Activated CD4-positive, alpha-beta memory T cell treated with anti-CD3 and anti-CD28 coated beads, Interleukin-2, amount 10 ng/mL, durations not matched to agents 7 days and 5 days (primary cell): ENCODE data around the gene SMG1. TPM values are rescaled to one million over a fixed set of nuclear protein-coding genes. Genes with fewer than 3 reads are reported as not detected.
"Not testable (repeated sequence)": the region's sequence is repeated elsewhere in the genome, so short reads cannot be mapped to it uniquely, and the experiment has no call there.

Experiments
- CTCF ChIA-PET: fragments of 350-600 bp; sonication (Branson Sonifier 250); formaldehyde crosslinking; loops from one replicate; lab custom pipeline; 2021; ENCODE audit warnings: antibody characterized with exemption, inconsistent platforms; lab: Charles Lee
- POLR2A ChIA-PET: fragments of 350-600 bp; sonication (Branson Sonifier 250); formaldehyde crosslinking; loops from one replicate; lab custom pipeline; 2021; ENCODE audit warnings: antibody characterized with exemption; lab: Charles Lee
- DNase-seq: peaks from one replicate; pipeline ENCODE4 v3.0.0-alpha.2; 2020
- H3K27ac Mint-ChIP-seq: one replicate; pipeline ENCODE4 v1.8.0; 2021; ENCODE audit warnings: mild to moderate bottlenecking, mixed read lengths
- H3K27me3 Mint-ChIP-seq: one replicate; pipeline ENCODE4 v1.8.0; 2021; ENCODE audit warnings: mixed read lengths
- H3K36me3 Mint-ChIP-seq: one replicate; pipeline ENCODE4 v1.8.0; 2021; ENCODE audit warnings: low read depth, mixed read lengths
- H3K4me1 Mint-ChIP-seq: one replicate; pipeline ENCODE4 v1.8.0; 2021; ENCODE audit warnings: mixed read lengths
- H3K4me3 Mint-ChIP-seq: one replicate; pipeline ENCODE4 v1.8.0; 2021; ENCODE audit warnings: mild to moderate bottlenecking, mixed read lengths
- H3K9me3 Mint-ChIP-seq: one replicate; pipeline ENCODE4 v1.8.0; 2021; ENCODE audit warnings: mixed read lengths
- total RNA-seq, 2 experiments: library from RNA; stranded (reverse); gene quantifications; one replicate each; pipeline ENCODE4 v1.2.3, GENCODE V29; 2021

The SMG1 gene
- total RNA-seq: 100 to 1,000 TPM; 107 to 109 TPM

- H3K27me3 Mint-ChIP-seq, H3K9me3 Mint-ChIP-seq, H3K36me3 Mint-ChIP-seq: not testable (repeated sequence)
- H3K27ac Mint-ChIP-seq: peak within 1 kb of the TSS; percentile 95
- DNase-seq: peak; percentile 93
- CTCF ChIA-PET: interaction anchor here (0.6 to 1.7 kb wide), 2 partner anchors 43 to 125 kb away, joined by 3 read pairs; partner anchors contain the start of gene ARL6IP1
- peak within 1 kb of the TSS; percentile 96 for H3K4me3 Mint-ChIP-seq
- peaks cover 27% of the 10 kb centered on the region for H3K4me1 Mint-ChIP-seq
- POLR2A ChIA-PET: interaction anchor here (0.7 to 3.3 kb wide), 9 partner anchors 9 to 141 kb away, joined by 3 to 32 read pairs (median 4); partner anchors contain the start of genes ARL6IP1, COQ7 and RPS15A
Measured at GRCh38 chr16:18925986-18926865, at the start of gene SMG1. TSS of gene SMG1 (minus strand) at chr16:18926408. CDS start at chr16:18926041, 367 bp downstream.

GRCh38 chr16:18975109-18975508 lies 48.9 kb upstream of the SMG1 start:
- peaks cover 19% of the 10 kb centered on the region for H3K27me3 Mint-ChIP-seq
- H3K9me3 Mint-ChIP-seq: no peaks in the 10 kb centered on the region
- no peaks in the 10 kb centered on the region for H3K36me3 Mint-ChIP-seq
- H3K27ac Mint-ChIP-seq: no peak overlapping the region
- H3K4me1 Mint-ChIP-seq: no peaks in the 10 kb centered on the region
- no peak overlapping the region for H3K4me3 Mint-ChIP-seq
- POLR2A ChIA-PET: no interaction called here
- no peak for DNase-seq
- CTCF ChIA-PET: interaction anchor here (0.7 kb wide), 1 partner anchor 9 kb away, joined by 3 read pairs; no protein-coding TSS in a partner anchor

GRCh38 chr16:18969855-18970240 lies 43.6 kb upstream of the SMG1 start:
- no peak overlapping the region for H3K27ac Mint-ChIP-seq
- H3K4me3 Mint-ChIP-seq: no peak overlapping the region
- peaks cover 5% of the 10 kb centered on the region for H3K4me1 Mint-ChIP-seq
- ChIA-PET CTCF (interaction anchor here (0.5 to 2.5 kb wide), 9 partner anchors 11 to 185 kb away, joined by 3 to 14 read pairs (median 5); partner anchors contain the start of genes ARL6IP1 and SMG1), POLR2A (no interaction called here)
- H3K9me3 Mint-ChIP-seq: no peaks in the 10 kb centered on the region
- H3K36me3 Mint-ChIP-seq: no peaks in the 10 kb centered on the region
- DNase-seq: no peak
- H3K27me3 Mint-ChIP-seq: peaks cover 2% of the 10 kb centered on the region

DNA sequence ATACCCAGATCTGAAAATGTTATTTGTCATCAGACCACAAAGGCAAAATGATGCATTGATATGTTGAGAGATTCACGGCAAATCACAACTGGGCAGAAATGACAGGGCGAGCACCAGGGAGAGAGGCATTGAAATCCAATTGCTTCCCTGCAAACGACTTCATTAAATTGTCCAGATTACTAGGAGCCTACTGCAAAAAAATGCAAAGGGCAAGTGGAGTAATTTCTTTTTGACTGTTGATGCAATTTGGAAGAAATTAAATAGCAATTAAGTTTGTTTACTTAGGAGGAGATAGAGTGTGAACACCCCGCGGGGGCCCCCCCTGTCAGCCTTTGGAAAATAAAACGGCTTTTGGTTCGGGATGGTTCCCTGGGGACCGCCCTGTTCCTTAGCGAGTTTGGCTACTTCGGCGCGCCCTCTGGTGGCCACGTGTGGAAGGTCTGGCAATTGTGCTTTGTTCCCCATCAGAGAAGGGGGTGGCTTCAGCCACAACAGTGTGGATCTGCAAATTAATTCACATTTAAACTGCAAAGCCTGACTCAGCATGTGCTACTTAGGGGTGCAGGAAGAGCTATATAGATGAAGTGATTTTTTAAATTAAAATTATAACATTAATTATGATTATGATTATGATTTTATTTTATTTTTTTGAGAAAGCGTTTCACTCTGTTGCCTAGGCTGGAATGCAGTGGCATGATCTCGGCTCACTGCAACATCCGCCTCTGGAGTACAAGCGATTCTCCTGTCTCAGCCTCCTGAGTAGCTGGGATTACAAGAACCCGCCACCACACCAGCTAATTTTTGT lies 43.0 kb upstream of the SMG1 start:
- Mint-ChIP-seq H3K36me3 (no peaks in the 10 kb centered on the region), H3K27me3 (peaks cover 2% of the 10 kb centered on the region), H3K9me3 (no peaks in the 10 kb centered on the region), H3K4me3 (peak overlapping the region; percentile 21), H3K27ac (no peak overlapping the region), H3K4me1 (peaks cover 5% of the 10 kb centered on the region)
- peak; percentile 82 for DNase-seq
- CTCF ChIA-PET: interaction anchor here (0.5 to 2.5 kb wide), 15 partner anchors 11 to 184 kb away, joined by 3 to 14 read pairs (median 3); partner anchors contain the start of genes ARL6IP1 and SMG1
- POLR2A ChIA-PET: no interaction called here

DNA sequence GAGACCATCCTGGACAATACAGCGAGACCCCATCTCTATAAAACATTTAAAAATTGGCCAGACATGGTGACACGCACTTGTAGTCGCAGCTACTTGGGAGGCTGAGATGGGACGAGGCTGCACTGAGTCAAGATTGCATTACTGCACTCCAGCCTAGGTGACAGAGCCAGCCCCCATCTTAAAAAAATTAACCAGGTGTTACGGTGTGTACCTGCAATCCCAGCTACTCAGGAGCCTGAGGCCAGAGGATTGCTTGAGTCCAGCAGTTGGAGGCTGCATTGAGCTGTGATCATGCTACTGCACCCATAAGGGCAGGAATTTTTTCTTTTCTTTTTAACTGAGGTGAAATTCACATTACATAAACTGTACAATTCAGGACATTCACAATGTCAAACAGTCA lies 40.6 kb upstream of the SMG1 start:
- POLR2A ChIA-PET: interaction anchor here (1.4 kb wide), 1 partner anchor 41 kb away, joined by 3 read pairs; the partner anchor contains the start of gene SMG1
- no peak overlapping the region for H3K27ac Mint-ChIP-seq
- H3K27me3 Mint-ChIP-seq: peaks cover 3% of the 10 kb centered on the region
- H3K9me3 Mint-ChIP-seq: no peaks in the 10 kb centered on the region
- CTCF ChIA-PET: no interaction called here
- DNase-seq: no peak
- H3K36me3 Mint-ChIP-seq: no peaks in the 10 kb centered on the region
- peaks cover 5% of the 10 kb centered on the region for H3K4me1 Mint-ChIP-seq
- H3K4me3 Mint-ChIP-seq: no peak overlapping the region

DNA sequence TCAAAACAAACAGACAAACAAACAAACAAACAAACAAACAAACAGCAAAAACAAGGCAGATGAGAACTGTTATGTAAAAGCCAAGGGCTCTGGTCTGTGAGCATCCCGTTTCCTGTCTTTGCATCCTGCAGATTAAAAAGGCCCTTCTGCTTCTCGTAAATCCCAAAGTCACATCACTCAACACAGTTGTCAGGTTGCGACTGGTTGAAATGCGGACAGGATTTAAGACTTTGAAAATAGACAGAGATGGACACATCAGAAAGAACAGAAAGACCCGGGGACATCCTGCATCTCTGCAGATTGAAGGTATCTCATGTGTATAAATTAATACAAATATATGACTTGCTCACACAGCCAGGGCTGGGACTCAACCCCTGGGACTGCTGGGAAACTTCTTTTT lies 39.3 kb upstream of the SMG1 start:
- H3K27me3 Mint-ChIP-seq: peaks cover 10% of the 10 kb centered on the region
- no peaks in the 10 kb centered on the region for H3K9me3 Mint-ChIP-seq
- peaks cover 5% of the 10 kb centered on the region for H3K4me1 Mint-ChIP-seq
- H3K4me3 Mint-ChIP-seq: no peak overlapping the region
- ChIA-PET POLR2A (no interaction called here), CTCF (interaction anchor here (0.7 kb wide), 2 partner anchors 19 to 246 kb away, joined by 3 read pairs; no protein-coding TSS in a partner anchor)
- no peaks in the 10 kb centered on the region for H3K36me3 Mint-ChIP-seq
- DNase-seq: no peak
- no peak overlapping the region for H3K27ac Mint-ChIP-seq

GRCh38 chr16:18959031-18959505 lies 32.9 kb upstream of the SMG1 start:
- peaks cover 6% of the 10 kb centered on the region for H3K4me1 Mint-ChIP-seq
- no peak overlapping the region for H3K27ac Mint-ChIP-seq
- no peaks in the 10 kb centered on the region for H3K9me3 Mint-ChIP-seq
- H3K4me3 Mint-ChIP-seq: no peak overlapping the region
- ChIA-PET CTCF (interaction anchor here (1.9 kb wide), 1 partner anchor 10 kb away, joined by 6 read pairs; no protein-coding TSS in a partner anchor), POLR2A (no interaction called here)
- no peak for DNase-seq
- peaks cover 13% of the 10 kb centered on the region for H3K27me3 Mint-ChIP-seq
- no peaks in the 10 kb centered on the region for H3K36me3 Mint-ChIP-seq

GRCh38 chr16:18958621-18959029 lies 32.4 kb upstream of the SMG1 start:
- Mint-ChIP-seq H3K9me3 (no peaks in the 10 kb centered on the region), H3K27ac (no peak overlapping the region), H3K36me3 (no peaks in the 10 kb centered on the region), H3K4me1 (peaks cover 6% of the 10 kb centered on the region), H3K27me3 (peaks cover 13% of the 10 kb centered on the region), H3K4me3 (no peak overlapping the region)
- POLR2A ChIA-PET: no interaction called here
- CTCF ChIA-PET: interaction anchor here (1.9 kb wide), 1 partner anchor 10 kb away, joined by 6 read pairs; no protein-coding TSS in a partner anchor
- DNase-seq: no peak

DNA sequence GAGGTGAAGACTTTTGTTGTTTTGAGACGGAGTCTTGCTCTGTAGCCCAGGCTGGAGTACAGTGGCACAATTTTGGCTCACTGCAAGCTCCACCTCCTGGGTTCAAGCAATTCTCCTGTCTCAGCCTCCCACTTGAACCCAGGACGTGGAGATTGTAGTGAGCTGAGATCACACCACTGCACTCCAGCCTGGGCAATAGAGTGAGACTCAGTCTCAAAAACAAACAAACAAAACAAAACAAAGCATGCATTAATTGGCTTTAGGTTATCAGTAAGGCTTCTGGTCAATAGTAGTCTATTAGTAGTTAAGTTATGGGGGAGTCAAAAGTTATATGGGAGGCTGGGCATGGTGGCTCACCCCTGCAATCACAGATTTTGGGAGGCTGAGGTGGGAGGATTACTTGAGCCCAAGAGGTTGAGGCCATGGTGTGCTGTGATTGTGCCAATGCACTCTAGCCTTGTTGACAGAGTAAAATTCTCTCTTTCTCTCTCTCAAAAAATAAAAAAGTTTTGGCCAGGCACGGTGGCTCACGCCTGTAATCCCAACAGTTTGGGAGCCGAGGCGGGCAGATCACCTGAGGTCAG lies 30.5 kb upstream of the SMG1 start:
- H3K9me3 Mint-ChIP-seq, H3K4me1 Mint-ChIP-seq, DNase-seq, H3K36me3 Mint-ChIP-seq: not testable (repeated sequence)
- CTCF ChIA-PET: interaction anchor here (0.7 to 1.9 kb wide), 3 partner anchors 12 to 66 kb away, joined by 3 to 6 read pairs (median 4); no protein-coding TSS in a partner anchor
- H3K27ac Mint-ChIP-seq: peak overlapping the region; percentile 33
- POLR2A ChIA-PET: interaction anchor here (0.9 to 1.2 kb wide), 2 partner anchors 20 to 31 kb away, joined by 3 to 4 read pairs; partner anchors contain the start of gene SMG1
- peaks cover 10% of the 10 kb centered on the region for H3K27me3 Mint-ChIP-seq
- H3K4me3 Mint-ChIP-seq: peak overlapping the region; percentile 72

- CTCF ChIA-PET: interaction anchor here (0.6 to 0.7 kb wide), 3 partner anchors 13 to 67 kb away, joined by 3 to 4 read pairs (median 3); no protein-coding TSS in a partner anchor
- not testable (repeated sequence) for H3K36me3 Mint-ChIP-seq
Measured at GRCh38 chr16:18955874-18956580, 29.8 kb upstream of the SMG1 start.

DNA sequence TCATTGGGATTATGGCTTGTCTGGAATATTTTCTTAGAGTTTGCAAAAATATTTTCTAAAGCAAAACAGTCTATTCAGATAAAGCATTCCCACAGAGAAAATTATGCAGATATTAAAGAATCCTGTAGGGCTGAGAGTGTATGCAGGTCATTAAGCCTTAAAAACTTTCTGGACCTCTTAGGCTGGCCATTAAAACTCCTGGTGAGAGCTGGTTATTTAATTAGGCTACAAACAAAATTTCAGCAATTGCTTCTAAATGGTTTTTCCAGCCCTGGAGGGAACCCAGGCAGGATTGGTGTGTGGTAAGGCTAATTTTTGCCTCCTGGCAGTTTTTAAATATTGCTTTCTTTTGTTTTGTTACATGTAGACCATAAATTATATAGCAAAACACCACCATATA lies 27.3 kb upstream of the SMG1 start:
- peaks cover 15% of the 10 kb centered on the region for H3K4me1 Mint-ChIP-seq
- no peak overlapping the region for H3K27ac Mint-ChIP-seq
- no peak overlapping the region for H3K4me3 Mint-ChIP-seq
- DNase-seq: no peak
- no peaks in the 10 kb centered on the region for H3K9me3 Mint-ChIP-seq
- peaks cover 4% of the 10 kb centered on the region for H3K27me3 Mint-ChIP-seq
- ChIA-PET CTCF (interaction anchor here (1.0 to 1.6 kb wide), 2 partner anchors 16 to 17 kb away, joined by 3 to 6 read pairs; no protein-coding TSS in a partner anchor), POLR2A (no interaction called here)
- no peaks in the 10 kb centered on the region for H3K36me3 Mint-ChIP-seq

More at GRCh38 chr16:18955874-18956580, 29.8 kb upstream of the SMG1 start:
- H3K9me3 Mint-ChIP-seq, H3K4me1 Mint-ChIP-seq, H3K27me3 Mint-ChIP-seq: not testable (repeated sequence)
- peak overlapping the region; percentile 33 for H3K27ac Mint-ChIP-seq
- peak overlapping the region; percentile 72 for H3K4me3 Mint-ChIP-seq
- peak; percentile 22 for DNase-seq
- POLR2A ChIA-PET: interaction anchor here (0.7 to 0.9 kb wide), 3 partner anchors 30 to 167 kb away, joined by 3 to 5 read pairs (median 4); partner anchors contain the start of genes ARL6IP1 and SMG1
